MM.1S (cell line): ENCODE results near the gene U2AF1L4.

Experiments used
- DNase-seq: peaks from one replicate; pipeline ENCODE4 v3.0.0-alpha.2; 2015
- H2AFZ ChIP-seq: fragments of 300-600 bp; sonication (generic); 2 replicates; pipeline ENCODE4 v1.6.0; 2016; ENCODE audit warnings: antibody characterized with exemption, low read length
- H3F3A ChIP-seq: fragments of 300-600 bp; sonication (generic); 2 replicates; pipeline ENCODE4 v1.6.1; 2016; ENCODE audit warnings: mild to moderate bottlenecking, antibody characterized with exemption, low read length, moderate library complexity, mixed read lengths; ENCODE audit not compliant: insufficient read depth
- H3K27ac ChIP-seq: fragments of 300-600 bp; sonication (generic); 2 replicates; pipeline ENCODE4 v1.5.1; 2016; ENCODE audit warnings: mild to moderate bottlenecking, low read length
- H3K27me3 ChIP-seq: fragments of 300-600 bp; sonication (generic); replicated peaks from 2 replicates; pipeline ENCODE4 v1.6.0; 2016; ENCODE audit warnings: low read length; ENCODE audit not compliant: insufficient read depth
- H3K36me3 ChIP-seq: fragments of 300-600 bp; sonication (generic); replicated peaks from 2 replicates; pipeline ENCODE4 v1.6.1; 2016; ENCODE audit warnings: mild to moderate bottlenecking, low read length, mixed read lengths; ENCODE audit not compliant: insufficient read depth
- H3K4me1 ChIP-seq: fragments of 300-600 bp; sonication (generic); 2 replicates; pipeline ENCODE4 v1.6.1; 2016; ENCODE audit warnings: low read length, mixed read lengths
- H3K4me2 ChIP-seq: fragments of 300-600 bp; sonication (generic); 2 replicates; pipeline ENCODE4 v1.6.0; 2016; ENCODE audit warnings: low read depth, low read length
- H3K4me3 ChIP-seq: fragments of 300-600 bp; sonication (generic); 2 replicates; pipeline ENCODE4 v1.5.1; 2016; ENCODE audit warnings: low read length, mixed read lengths
- H3K79me2 ChIP-seq: fragments of 300-600 bp; sonication (generic); 2 replicates; pipeline ENCODE4 v1.6.1; 2016; ENCODE audit warnings: mixed run types, low read length, mixed read lengths
- H3K9ac ChIP-seq: fragments of 300-600 bp; sonication (generic); 2 replicates; pipeline ENCODE4 v1.6.1; 2016; ENCODE audit warnings: low read length, mixed read lengths
- H3K9me2 ChIP-seq: fragments of 300-600 bp; sonication (generic); replicated peaks from 2 replicates; pipeline ENCODE4 v1.6.1; 2016; ENCODE audit warnings: mild to moderate bottlenecking, low read length, mixed read lengths; ENCODE audit not compliant: insufficient read depth
- H3K9me3 ChIP-seq: fragments of 300-600 bp; sonication (generic); replicated peaks from 2 replicates; pipeline ENCODE4 v1.6.1; 2016; ENCODE audit warnings: mild to moderate bottlenecking, low read length, mixed read lengths; ENCODE audit not compliant: insufficient read depth
- H4K20me1 ChIP-seq: fragments of 300-600 bp; sonication (generic); 2 replicates; pipeline ENCODE4 v1.6.1; 2016; ENCODE audit warnings: mild to moderate bottlenecking, low read length, moderate library complexity, mixed read lengths; ENCODE audit not compliant: insufficient read depth
- CTCF ChIP-seq: fragments of 300-600 bp; sonication (generic); IDR thresholded peaks from 2 replicates; pipeline ENCODE4 v1.5.1; 2016; ENCODE audit warnings: antibody characterized with exemption, low read length, mixed read lengths
- EZH2 ChIP-seq: fragments of 300-600 bp; sonication (generic); optimal IDR thresholded peaks from 2 replicates; pipeline ENCODE3; 2017; ENCODE audit warnings: low read depth, mild to moderate bottlenecking, antibody characterized with exemption, low read length, mixed read lengths
- EZH2phosphoT487 ChIP-seq: fragments of 300-600 bp; sonication (generic); IDR thresholded peaks from 2 replicates; pipeline ENCODE4 v1.6.1; 2018; ENCODE audit warnings: antibody characterized with exemption, low read length

Gene U2AF1L4

DNA sequence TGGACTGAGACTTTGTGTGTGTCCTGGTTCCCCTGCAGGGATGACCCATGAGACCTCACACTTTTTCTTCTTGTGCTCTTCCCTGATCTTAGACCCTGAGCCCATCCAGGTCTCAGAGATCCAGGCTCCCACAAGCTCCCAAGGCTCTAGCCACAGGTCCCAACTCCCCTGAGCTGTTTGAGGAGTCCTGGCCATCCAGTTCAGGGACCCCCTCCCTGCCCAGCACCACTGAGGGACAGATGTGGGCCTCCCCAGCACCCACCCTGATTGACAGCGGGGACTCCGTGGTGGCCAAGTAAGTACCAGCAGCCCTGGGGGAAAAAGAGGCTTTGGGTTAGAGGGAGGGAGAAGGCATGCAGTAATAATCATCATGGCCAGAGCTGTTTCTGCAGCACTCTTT is 14.5 kb upstream of the U2AF1L4 start:
- TF ChIP-seq EZH2: no peak
- TF ChIP-seq CTCF: no peak
- no peak for TF ChIP-seq EZH2phosphoT487
- H3K4me2 ChIP-seq: no peak overlapping the region

GRCh38 chr19:35757749-35758608 is 12.8 kb upstream of the U2AF1L4 start, which contains the start of gene PROSER3:
Gene PROSER3, plus strand, starts transcription at chr19:35758176. Its CDS starts 40 bp downstream, at chr19:35758216.
- Histone ChIP-seq H3K27me3 (no peaks in the 10 kb centered on the region), H3K36me3 (no peaks in the 10 kb centered on the region), H3K9ac (peak within 1 kb of the TSS; percentile 77), H3F3A (peaks cover 4% of the 10 kb centered on the region; the same call in 1 of the 2 replicates), H3K79me2 (peaks cover 15% of the 10 kb centered on the region), H2AFZ (peak within 1 kb of the TSS; percentile 82), H3K9me3 (no peaks in the 10 kb centered on the region), H3K4me3 (peak within 1 kb of the TSS; percentile 75), H3K4me2 (peak within 1 kb of the TSS; percentile 94), H4K20me1 (no peaks in the 10 kb centered on the region), H3K4me1 (peaks cover 12% of the 10 kb centered on the region; the same call in 1 of the 2 replicates), H3K9me2 (no peaks in the 10 kb centered on the region), H3K27ac (peak within 1 kb of the TSS; percentile 61)
- peak; percentile 99 for DNase-seq
- TF ChIP-seq CTCF (no peak), EZH2 (no peak), EZH2phosphoT487 (no peak)

More for the DNA sequence above, 14.5 kb upstream of the U2AF1L4 start:
- Histone ChIP-seq H4K20me1 (no peaks in the 10 kb centered on the region), H2AFZ (no peak overlapping the region), H3K9me3 (no peaks in the 10 kb centered on the region), H3K4me3 (no peak overlapping the region), H3F3A (peaks cover 4% of the 10 kb centered on the region; the same call in 1 of the 2 replicates), H3K27me3 (no peaks in the 10 kb centered on the region), H3K4me1 (peaks cover 12% of the 10 kb centered on the region; the same call in 1 of the 2 replicates), H3K36me3 (no peaks in the 10 kb centered on the region), H3K79me2 (peaks cover 15% of the 10 kb centered on the region), H3K9me2 (no peaks in the 10 kb centered on the region), H3K9ac (no peak overlapping the region), H3K27ac (no peak overlapping the region)
- DNase-seq: no peak

DNA sequence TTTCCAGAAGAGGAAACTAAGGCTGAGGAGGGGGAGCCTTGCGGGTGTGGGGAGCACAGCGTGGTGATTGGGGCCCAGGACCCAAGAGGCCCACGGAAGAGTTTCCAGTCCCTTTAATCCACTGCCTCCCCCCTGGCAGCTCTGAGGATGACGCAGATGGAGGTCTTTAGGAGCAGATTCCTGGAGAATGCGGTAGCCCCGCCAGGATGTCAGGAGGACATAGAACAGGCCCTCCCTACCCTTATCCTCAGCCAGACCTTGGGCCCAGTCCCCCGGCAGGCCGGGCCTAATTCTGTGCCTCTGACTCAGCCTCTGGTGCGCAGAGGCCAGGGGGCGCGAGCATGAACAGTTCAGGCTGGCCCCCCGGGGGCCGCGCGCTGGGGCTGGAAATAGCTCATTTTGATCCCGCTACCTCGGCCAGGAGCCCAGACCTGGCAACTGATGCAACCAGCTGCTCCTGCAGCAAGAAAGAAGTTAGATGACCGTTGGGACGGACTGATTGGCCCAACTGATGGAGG is 12.1 kb upstream of the U2AF1L4 start:
- Histone ChIP-seq H4K20me1 (no peaks in the 10 kb centered on the region), H3K9me3 (no peaks in the 10 kb centered on the region), H2AFZ (peak overlapping the region; percentile 82), H3F3A (peaks cover 4% of the 10 kb centered on the region; the same call in 1 of the 2 replicates), H3K9me2 (no peaks in the 10 kb centered on the region), H3K9ac (peak overlapping the region; percentile 77; the same call in 1 of the 2 replicates), H3K79me2 (peaks cover 15% of the 10 kb centered on the region), H3K4me3 (peak overlapping the region; percentile 75), H3K4me1 (peaks cover 12% of the 10 kb centered on the region; the same call in 1 of the 2 replicates), H3K4me2 (peak overlapping the region; percentile 94), H3K27me3 (no peaks in the 10 kb centered on the region), H3K36me3 (no peaks in the 10 kb centered on the region), H3K27ac (peak overlapping the region; percentile 57; the same call in 1 of the 2 replicates)
- TF ChIP-seq EZH2 (no peak), CTCF (no peak), EZH2phosphoT487 (no peak)
- DNase-seq: no peak
